ENCODE results near the gene SIDT1.

The SIDT1 gene

DNA sequence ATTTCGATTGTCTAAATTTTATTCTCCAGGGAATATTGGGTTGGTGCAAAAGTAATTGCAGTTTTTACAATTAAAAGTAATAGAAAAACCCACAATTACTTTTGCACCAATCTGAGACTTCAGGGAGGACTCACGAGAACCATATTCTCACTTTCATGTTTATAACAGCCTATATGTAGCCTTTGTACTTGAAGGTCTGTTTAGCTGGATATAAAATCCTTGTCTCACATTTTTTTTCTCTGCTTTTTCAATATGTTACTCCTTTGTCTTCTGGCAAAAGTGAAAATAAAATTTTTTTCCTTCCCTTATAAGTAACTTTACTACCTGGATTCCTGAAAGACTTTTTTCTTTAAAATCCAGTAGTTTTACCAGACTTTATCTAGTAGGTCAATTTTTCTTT is 9.2 kb downstream of the SIDT1 start:
- DNase-seq (ENCODE audit: low spot score), result no peak
- TF ChIP-seq, protein P1, sequence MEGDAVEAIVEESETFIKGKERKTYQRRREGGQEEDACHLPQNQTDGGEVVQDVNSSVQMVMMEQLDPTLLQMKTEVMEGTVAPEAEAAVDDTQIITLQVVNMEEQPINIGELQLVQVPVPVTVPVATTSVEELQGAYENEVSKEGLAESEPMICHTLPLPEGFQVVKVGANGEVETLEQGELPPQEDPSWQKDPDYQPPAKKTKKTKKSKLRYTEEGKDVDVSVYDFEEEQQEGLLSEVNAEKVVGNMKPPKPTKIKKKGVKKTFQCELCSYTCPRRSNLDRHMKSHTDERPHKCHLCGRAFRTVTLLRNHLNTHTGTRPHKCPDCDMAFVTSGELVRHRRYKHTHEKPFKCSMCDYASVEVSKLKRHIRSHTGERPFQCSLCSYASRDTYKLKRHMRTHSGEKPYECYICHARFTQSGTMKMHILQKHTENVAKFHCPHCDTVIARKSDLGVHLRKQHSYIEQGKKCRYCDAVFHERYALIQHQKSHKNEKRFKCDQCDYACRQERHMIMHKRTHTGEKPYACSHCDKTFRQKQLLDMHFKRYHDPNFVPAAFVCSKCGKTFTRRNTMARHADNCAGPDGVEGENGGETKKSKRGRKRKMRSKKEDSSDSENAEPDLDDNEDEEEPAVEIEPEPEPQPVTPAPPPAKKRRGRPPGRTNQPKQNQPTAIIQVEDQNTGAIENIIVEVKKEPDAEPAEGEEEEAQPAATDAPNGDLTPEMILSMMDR (IDR thresholded peaks at IDR 0.05), result no peak
- H3K27ac ChIP-seq, result no peak overlapping the region
- no peak overlapping the region for H3K4me3 ChIP-seq

DNA sequence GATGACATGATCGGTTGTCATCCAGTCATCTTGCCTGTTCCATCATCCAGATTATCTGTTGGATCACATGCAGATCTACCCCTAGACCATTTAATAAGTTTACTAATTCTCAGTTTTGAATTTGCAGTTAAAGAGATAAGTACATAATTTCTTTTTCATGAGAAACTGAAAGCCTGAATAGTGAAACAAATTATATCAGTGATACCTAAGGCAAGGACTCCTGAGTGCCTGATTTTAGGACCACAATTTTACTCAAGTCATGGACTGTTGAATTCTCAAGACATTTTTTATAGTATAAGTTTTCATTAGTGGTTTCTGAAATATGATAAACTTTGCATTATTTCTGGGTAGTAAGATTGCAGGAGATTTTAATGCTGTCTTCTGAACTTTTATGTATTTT is 13.2 kb downstream of the SIDT1 start:
- DNase-seq (ENCODE audit: low spot score), result no peak
- Histone ChIP-seq H3K4me3 (no peak overlapping the region), H3K27ac (no peak overlapping the region)
- TF ChIP-seq, protein P1 (IDR thresholded peaks at IDR 0.05), result no peak

DNA sequence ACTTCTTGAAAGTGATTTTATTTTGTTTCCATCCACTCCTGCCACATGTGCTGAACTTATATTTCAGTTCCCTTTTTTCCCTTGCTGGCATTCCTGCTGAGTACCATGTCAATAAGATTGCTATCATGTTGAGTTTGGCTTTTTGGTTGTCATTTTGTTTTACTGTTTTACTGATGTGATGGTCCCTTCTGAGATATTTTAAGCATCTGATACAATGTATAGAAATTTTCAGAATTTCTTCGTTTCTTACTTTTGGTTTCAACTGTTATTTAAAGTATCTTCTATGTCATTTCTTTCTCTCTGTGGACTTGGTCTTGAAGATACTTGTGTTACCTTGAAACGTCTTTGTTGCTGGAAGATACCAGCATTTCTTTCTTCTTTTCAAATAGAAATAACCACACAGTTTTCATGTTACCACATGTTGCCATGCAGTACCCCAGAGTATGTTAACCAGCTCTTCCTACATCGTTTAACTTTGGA is 14.1 kb downstream of the SIDT1 start:
- DNase-seq (ENCODE audit: low spot score), result no peak
- TF ChIP-seq, protein P1 (IDR thresholded peaks at IDR 0.05), result no peak
- Histone ChIP-seq H3K4me3 (no peak overlapping the region), H3K27ac (no peak overlapping the region)

DNA sequence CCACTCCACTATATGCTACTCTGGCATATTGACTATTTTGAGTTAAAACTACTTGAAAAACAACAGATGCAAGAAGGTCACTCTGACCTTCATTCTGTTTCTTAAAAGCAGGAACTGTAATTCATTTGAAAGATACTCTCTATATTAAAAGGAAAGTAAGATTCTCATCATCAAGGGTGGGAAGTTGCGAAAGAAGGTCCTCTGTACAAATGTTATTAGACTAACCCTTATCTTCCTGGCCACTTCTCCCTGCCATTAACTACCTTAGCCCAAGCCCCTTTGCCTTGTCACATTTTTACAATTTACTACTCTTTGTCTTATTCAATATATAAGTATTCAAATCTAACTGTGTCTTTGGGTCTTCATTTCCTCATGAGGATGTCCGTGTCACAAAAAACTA is 16.1 kb downstream of the SIDT1 start:
- TF ChIP-seq, protein P1 (IDR thresholded peaks at IDR 0.05), result no peak
- no peak overlapping the region for H3K4me3 ChIP-seq
- no peak for DNase-seq (ENCODE audit: low spot score)
- no peak overlapping the region for H3K27ac ChIP-seq

DNA sequence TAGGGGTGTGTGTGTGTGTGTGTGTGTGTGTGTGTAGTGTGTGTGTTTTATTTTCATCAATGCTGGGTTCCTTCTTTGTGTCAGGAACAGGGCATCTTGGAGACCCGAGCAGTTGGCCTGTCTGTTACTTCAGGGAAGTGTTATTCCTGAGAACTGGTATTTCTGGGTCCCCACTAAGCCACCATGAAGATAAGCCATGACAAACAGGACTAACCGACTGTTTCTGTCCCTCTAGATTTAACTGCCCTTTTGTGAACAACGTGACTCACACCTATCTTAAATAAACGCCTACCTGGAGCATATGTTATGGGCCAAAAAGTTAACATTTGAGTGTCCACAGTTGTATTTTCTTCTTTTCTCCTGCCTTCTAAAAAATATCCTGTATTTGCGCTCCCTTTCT is 19.5 kb downstream of the SIDT1 start:
- TF ChIP-seq, protein P1 (IDR thresholded peaks at IDR 0.05), result no peak
- H3K27ac ChIP-seq, result no peak overlapping the region
- no peak for DNase-seq (ENCODE audit: low spot score)
- no peak overlapping the region for H3K4me3 ChIP-seq

DNA sequence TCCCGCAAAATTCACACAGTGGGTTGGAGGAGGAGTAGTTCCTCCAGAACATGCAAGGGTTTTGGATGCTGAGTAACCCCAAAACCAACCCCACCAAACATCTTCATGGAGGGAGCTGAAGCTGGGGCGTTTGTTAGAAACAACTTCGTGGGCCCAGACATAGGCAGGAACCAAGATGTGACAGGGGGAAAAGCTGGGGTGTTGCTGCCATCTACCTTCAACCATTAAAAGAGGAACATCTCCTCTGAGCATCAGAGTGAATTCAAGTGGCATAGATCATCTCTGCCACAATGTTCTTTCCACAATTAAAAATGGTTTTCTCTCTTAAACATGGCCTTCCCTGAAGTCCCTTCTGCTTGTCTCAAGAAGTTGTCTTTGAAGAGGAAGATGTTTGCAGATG is 20.5 kb downstream of the SIDT1 start:
- TF ChIP-seq, protein P1 (IDR thresholded peaks at IDR 0.05), result no peak
- Histone ChIP-seq H3K4me3 (no peak overlapping the region), H3K27ac (no peak overlapping the region)
- DNase-seq (ENCODE audit: low spot score), result no peak

DNA sequence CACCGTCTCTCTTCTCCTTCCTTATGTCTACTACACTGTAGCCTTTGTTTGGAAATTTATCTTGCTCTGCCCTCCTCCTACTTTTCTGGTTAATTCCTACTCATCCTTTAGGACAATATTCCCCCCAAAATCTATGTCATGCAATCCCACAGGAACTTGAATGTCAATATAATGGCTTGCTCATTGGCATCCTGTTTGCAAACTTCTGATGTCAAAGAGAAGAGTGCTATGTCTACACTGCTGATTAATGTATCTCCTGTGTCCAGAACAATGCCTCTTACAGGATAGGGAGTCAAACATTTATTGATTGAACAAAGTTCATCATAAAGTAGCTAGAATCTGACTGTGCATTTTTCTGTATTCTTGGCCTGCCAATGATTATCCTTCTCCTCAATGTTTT is 22.8 kb downstream of the SIDT1 start:
- no peak overlapping the region for H3K27ac ChIP-seq
- H3K4me3 ChIP-seq, result no peak overlapping the region
- DNase-seq (ENCODE audit: low spot score), result no peak
- TF ChIP-seq, protein P1 (IDR thresholded peaks at IDR 0.05), result no peak
